Fibroblast of lung (primary cell): ENCODE measurements around the gene MYRIP.

Experiments
- EZH2 ChIP-seq: IDR thresholded peaks from 2 replicates; pipeline ENCODE4 v1.5.1; 2012; ENCODE audit warnings: low read length, control low read depth, mild to moderate bottlenecking; ENCODE audit errors: missing control alignments
- TF ChIP-seq, protein P1 (sequence below), 2 donors: IDR thresholded peaks in 1 of 2; conservative IDR thresholded peaks in 1 of 2; 1 replicate in 1 of 2; 2 replicates in 1 of 2; pipeline ENCODE4 v1.5.1; 2011 to 2012; ENCODE audit warnings: low read length in 2 of 2, control low read depth in 1 of 2, inconsistent platforms in 1 of 2, low read depth in 1 of 2, mild to moderate bottlenecking in 1 of 2

DNA sequence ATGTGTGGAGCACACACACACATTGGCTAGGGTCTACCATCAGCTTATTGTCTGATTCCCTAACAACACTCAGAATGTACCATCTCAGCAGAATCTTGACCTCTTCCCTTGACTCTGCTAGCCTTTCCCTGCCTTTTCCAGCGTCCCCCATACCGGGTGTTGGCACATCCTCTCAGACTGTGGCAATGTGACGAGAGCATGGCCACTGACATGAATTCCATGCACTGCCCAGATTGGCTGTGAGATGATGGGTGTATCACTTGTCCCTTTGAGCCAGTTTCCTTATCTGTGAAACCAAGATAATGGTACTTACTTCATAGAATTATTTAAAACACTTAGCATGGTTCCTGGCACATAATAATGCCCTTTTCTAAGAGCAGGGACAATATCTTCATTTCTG lies 439.8 kb downstream of the MYRIP start:
- TF ChIP-seq, protein P1, sequence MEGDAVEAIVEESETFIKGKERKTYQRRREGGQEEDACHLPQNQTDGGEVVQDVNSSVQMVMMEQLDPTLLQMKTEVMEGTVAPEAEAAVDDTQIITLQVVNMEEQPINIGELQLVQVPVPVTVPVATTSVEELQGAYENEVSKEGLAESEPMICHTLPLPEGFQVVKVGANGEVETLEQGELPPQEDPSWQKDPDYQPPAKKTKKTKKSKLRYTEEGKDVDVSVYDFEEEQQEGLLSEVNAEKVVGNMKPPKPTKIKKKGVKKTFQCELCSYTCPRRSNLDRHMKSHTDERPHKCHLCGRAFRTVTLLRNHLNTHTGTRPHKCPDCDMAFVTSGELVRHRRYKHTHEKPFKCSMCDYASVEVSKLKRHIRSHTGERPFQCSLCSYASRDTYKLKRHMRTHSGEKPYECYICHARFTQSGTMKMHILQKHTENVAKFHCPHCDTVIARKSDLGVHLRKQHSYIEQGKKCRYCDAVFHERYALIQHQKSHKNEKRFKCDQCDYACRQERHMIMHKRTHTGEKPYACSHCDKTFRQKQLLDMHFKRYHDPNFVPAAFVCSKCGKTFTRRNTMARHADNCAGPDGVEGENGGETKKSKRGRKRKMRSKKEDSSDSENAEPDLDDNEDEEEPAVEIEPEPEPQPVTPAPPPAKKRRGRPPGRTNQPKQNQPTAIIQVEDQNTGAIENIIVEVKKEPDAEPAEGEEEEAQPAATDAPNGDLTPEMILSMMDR (conservative IDR thresholded peaks at IDR 0.05 in 1 of 2, IDR thresholded peaks at IDR 0.05 in 1 of 2; ENCODE audit: low read depth in 1 of 2, low read length in 2 of 2), result no peak
- TF ChIP-seq EZH2, result no peak
